GM18517 (cell line): ENCODE data around the gene UNC13C.

Experiments used
- ATAC-seq: cut with Tn5 transposase; IDR thresholded peaks from one replicate; pipeline ENCODE4 v1.9.1; 2021; ENCODE audit warnings: mild to moderate bottlenecking, moderate library complexity; ENCODE audit not compliant: unreplicated experiment

The UNC13C gene

DNA sequence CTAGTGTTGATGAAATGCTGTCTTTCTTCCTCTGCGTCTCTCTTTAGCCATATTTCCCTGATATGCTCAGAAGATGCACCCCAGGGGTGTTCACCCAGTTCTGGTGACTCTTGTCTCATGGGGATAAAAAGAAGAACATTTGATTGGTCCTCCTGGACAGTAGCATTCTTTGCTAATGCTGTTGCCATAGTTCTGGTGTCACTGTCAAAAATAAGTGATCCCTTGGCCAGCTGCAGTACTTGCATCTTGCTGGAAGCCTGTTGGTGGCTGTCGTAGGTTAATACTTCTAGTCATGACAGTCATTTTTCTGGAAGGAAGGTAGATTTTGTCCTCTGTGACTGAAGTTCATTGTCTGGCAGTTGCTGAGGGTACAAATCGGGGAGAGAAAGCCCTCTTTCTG, 124.5 kb downstream of the UNC13C start:
- ATAC-seq, result no peak

- ATAC-seq, result no peak
Measured at GRCh38 chr15:54109014-54109413, 130.8 kb downstream of the UNC13C start.

- ATAC-seq, result no peak
Measured at GRCh38 chr15:54119051-54119450, 140.8 kb downstream of the UNC13C start.

- ATAC-seq, result no peak
Measured at GRCh38 chr15:54120949-54121463, 142.8 kb downstream of the UNC13C start.

- no peak for ATAC-seq
Measured at GRCh38 chr15:54127574-54127973, 149.3 kb downstream of the UNC13C start.

DNA sequence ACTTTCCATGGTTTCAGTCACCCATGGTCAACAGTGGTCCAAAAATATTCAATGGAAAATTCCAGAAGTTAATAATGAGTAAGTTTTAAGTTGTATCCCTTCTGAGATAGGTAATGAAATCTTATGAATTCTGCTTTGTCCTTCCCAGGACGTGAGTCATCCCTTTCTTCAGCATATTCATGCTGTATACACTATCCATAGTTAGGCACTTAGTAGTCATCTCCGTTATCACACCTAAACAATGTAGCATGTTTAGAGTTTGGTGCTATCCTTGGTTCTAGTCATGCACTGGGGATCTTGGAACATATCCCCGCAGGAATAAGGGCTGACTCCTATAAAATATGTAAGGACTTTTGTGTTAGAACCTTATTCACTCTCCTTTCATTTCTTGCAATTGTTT, 153.2 kb downstream of the UNC13C start:
- ATAC-seq, result no peak

- no peak for ATAC-seq
Measured at GRCh38 chr15:54149115-54149531, 170.9 kb downstream of the UNC13C start.

GRCh38 chr15:54150255-54150654, 172.0 kb downstream of the UNC13C start:
- no peak for ATAC-seq

GRCh38 chr15:54159012-54159411, 180.8 kb downstream of the UNC13C start:
- no peak for ATAC-seq

DNA sequence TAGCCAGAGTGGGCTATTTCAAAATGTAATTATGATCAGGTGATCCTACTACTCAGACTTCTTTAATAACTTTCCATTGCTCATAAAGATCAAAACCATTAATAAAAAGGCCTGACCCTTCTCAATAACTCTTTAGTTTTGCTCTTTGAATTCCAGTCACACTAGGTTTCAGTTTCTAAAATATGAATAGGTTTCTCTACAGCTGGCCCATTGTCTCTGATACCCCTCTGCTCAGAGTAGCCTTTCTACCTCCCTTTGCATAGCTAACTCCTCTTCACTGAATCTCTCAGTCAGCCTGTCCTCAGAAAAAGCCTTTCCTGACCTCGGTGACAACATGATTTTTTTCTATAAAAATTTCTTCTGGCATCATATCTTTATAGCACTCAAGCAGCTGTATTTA, 209.1 kb downstream of the UNC13C start:
- ATAC-seq, result no peak

DNA sequence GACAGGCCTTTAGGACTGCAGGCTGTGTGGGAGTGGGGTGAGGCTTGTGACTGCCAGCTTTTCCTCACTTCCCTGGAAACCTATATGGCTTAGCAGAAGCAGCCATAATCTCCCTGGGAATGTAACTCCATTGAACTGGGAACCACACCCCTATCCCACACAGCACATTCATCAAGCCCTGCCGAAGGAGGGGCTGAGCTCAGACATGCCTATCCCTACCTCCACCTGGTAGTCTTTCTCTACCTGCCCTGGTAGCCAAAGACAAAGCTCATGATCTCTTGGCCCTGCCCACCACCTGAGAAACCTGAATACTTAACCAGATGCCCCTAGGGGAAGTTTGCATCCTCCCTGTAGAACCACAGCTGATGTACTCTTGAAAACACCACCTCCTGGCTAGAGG, 219.8 kb downstream of the UNC13C start:
- no peak for ATAC-seq

GRCh38 chr15:54206586-54207321, 228.5 kb downstream of the UNC13C start:
- ATAC-seq, result no peak

- ATAC-seq, result no peak
Measured at GRCh38 chr15:54208786-54209185, 230.5 kb downstream of the UNC13C start.

GRCh38 chr15:54212635-54213034, 234.4 kb downstream of the UNC13C start:
- no peak for ATAC-seq

DNA sequence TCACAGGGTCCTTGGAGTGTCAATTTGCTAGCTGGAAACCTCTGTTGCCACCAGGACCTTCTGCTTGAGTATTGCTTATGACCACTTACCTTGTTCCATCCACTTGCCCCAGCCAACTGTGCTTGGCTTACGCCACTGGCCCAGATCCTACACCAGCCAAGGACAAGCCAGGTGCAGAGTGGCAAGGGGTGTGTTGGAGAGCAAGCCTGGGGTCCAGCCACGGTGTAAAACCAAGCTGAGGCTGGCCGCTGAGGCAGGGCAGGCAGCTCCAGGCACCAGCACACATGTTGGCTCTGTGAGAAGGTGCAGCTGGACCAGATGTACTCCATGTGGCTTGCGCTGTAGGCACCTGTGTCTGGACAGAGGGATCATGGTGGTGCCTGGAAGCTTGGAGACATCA, 248.2 kb downstream of the UNC13C start:
- ATAC-seq, result no peak

DNA sequence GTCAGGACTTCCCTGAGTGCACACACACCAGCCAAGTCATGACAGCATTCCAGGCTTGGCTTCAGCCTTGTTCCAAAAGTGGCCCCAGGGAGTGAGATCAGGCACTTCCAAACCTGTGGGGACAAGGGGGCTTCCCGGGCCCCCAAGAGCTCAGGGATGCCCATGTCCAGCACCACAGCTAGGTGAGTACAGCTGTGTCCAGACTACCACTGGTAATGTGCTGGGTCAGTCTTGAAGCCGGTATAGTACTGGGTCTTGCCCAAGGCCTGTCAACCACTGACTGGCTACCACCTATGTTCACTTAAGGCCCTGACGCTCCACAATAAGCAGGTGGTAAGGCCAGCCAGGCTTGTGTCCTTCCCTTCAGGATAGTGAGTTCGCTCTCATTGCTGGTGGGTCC, 249.3 kb downstream of the UNC13C start:
- ATAC-seq, result no peak

DNA sequence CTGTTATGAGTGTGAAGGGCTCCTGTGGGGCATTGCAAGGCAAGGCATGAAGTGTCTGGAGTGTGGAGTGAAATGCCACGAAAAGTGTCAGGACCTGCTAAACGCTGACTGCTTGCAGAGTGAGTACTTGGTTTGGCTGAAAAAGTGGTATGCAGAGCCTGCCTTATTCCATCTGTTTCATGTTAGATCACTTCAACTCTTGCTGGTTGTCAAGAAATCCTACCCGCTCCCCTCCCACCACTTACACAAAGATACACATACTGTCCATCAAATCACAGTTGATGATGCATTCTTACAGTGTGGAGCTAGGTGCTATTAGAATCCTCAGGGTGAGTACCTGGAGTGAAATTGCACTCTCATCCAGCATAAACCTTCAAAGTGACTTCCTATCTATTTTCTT, 272.1 kb downstream of the UNC13C start:
- no peak for ATAC-seq

GRCh38 chr15:54256190-54256589, 277.9 kb downstream of the UNC13C start:
- no peak for ATAC-seq

DNA sequence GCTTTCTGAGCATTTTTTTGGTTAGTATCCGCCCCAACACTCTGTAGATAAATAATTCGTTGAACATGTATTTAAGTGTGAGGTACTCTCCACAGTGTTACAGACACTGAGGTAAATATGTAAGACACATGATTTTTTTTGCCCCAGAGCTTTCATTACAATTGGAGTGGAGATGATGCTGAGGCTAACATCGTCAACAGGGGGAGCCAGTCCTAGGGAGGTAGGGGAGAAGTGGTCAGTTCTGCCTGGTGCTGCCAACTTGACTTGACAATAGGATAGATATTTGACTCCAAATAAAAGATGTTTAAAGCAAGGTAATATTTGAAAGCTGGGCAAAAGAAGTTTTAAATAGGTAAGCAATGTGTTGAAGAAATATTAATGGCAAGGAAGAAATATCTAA, 295.7 kb downstream of the UNC13C start:
- ATAC-seq, result no peak

DNA sequence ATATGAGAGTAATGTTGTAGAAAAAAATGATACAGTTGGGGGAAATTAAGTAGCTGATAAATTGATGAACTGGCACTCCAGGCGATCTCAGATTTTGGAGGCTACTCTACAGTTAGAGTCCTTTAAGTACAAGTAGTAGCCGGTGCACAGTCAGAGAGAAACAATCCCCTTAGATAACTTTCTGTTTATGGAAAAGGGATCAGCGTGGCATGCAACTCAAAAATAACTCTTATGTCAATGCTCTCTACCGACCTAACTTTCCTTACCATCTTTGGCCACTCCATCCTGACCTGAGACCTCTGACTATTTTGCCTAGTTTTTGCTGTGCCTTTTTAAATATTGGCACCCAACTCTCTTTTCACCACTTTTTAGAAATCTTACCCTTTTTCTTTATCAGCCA, 299.6 kb downstream of the UNC13C start:
- no peak for ATAC-seq

GRCh38 chr15:54280726-54281125, 302.5 kb downstream of the UNC13C start:
- no peak for ATAC-seq

DNA sequence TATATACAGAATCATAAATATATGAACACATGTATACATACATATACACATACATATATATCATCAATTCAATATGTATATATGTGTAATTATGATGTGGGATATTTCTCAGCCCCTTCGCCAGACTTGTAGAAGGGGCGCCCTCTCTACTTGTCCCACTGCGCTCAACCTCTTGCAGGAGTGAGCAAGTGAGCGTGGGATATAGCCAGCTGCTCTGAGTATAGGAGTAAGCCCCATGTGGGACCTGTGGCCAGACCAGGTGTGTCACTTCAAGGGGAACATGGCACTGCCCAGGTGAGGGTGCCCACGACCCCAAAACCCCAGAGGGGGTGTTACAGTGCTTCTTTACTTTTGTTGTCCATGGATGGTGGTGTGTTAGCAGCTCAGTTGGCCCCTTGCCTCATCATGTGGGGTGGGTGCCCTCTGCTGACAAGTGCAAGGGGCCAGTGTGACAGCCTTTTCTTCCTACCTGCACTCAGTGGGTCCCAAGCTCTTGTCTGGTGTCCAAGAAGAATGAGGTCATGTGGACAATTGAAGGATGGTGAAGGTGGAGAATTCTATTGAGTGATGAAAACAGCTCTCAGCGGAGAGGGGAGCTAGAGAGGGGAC, 304.1 kb downstream of the UNC13C start:
- no peak for ATAC-seq

DNA sequence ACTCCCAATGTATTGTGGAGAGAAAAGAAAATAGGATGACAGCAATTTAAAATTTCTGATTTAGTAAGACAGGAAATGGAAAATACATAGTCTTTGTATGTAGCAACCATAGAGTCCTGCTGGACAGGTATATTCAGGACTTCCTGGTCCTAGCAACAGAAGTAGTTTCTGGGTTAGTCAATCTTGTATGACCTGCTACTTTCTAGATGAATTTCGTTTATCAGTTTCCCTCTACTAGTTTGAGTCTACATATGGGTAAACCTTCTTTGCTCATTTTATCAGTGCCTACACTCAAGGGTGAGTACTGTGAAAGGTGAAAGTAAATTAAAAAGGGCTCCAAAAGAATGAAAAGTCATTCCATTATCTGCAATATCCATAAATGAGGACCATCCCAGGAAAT, 309.8 kb downstream of the UNC13C start:
- ATAC-seq, result no peak
